Thyroid gland (tissue), 4 donors: Measurements from ENCODE around the gene FOXS1.

ENCODE experiments used
- POLR2A ChIP-seq, 2 donors: fragments of 450-650 bp; IDR thresholded peaks; one replicate each; pipeline ENCODE4 v1.6.1; 2017; ENCODE audit warnings: antibody characterized with exemption in 2 of 2, mild to moderate bottlenecking in 2 of 2, moderate library complexity in 1 of 2
- TF ChIP-seq, protein P1 (sequence below), 6 experiments: fragments of 200-600 bp in 3 of 6; fragments of 450-650 bp in 3 of 6; sonication (generic) in 3 of 6; IDR thresholded peaks; one replicate each; pipeline ENCODE4 v1.5.1; 2016 to 2019; ENCODE audit warnings: antibody characterized with exemption in 6 of 6, mild to moderate bottlenecking in 2 of 6, inconsistent platforms in 1 of 6, moderate library complexity in 1 of 6

DNA sequence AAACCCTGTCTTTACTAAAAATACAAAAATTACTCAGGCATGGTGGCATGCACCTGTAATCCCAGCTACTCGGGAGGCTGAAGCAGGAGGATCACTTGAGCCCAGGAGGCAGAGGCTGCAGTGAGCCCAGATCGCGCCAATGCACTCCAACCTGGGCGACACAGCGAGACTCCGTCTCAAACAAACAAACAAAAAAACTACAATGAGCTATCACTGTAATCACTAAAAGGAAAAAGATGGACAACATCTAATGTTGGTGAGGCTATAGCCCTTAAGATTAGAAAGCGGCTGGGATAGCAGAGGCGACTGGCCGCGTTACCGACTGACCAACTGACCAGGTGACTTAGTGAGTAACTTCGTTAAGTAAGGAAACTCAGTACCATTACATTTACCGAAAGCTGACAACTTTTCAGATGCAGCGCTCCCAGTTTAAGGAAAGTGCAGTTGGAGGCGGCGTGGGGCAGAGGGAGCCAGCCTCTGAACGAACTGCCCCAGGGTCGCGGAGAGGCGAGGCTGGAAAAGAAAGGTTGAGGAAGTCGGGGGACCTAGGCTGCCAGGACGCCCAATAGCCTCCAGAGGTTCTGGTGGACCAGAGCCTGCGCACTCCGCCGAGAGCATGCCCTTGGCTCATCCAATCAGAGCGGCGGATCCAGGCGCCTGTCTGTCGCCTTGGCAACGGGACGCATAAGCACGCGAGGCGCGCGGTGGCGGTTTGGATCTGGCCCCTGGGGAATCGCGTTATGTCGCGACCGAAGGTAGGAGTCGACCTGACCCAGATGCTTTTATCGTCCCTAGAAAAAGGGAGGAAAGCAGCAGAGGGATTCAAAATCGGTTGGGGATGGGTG, 34.0 kb upstream of the FOXS1 start:
- TF ChIP-seq, protein P1, sequence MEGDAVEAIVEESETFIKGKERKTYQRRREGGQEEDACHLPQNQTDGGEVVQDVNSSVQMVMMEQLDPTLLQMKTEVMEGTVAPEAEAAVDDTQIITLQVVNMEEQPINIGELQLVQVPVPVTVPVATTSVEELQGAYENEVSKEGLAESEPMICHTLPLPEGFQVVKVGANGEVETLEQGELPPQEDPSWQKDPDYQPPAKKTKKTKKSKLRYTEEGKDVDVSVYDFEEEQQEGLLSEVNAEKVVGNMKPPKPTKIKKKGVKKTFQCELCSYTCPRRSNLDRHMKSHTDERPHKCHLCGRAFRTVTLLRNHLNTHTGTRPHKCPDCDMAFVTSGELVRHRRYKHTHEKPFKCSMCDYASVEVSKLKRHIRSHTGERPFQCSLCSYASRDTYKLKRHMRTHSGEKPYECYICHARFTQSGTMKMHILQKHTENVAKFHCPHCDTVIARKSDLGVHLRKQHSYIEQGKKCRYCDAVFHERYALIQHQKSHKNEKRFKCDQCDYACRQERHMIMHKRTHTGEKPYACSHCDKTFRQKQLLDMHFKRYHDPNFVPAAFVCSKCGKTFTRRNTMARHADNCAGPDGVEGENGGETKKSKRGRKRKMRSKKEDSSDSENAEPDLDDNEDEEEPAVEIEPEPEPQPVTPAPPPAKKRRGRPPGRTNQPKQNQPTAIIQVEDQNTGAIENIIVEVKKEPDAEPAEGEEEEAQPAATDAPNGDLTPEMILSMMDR (IDR thresholded peaks at IDR 0.05) = peak in 2 of 6 experiments; percentile 12 to 22
- peak in 1 of 2 donors; percentile 79 for TF ChIP-seq POLR2A (IDR thresholded peaks at IDR 0.05)
